Endothelial cell of umbilical vein (primary cell): ENCODE measurements around the gene DLG5. TPM values are rescaled to one million over a fixed set of nuclear protein-coding genes. Genes with fewer than 3 reads are reported as not detected.

Experiments used
- BruUV-seq: library from RNA; stranded (reverse); fragments of 400-500 nt; replicated peaks from 2 replicates; lab custom pipeline; 2021; lab: Mats Ljungman, UMichigan
- CTCF ChIA-PET: fragments of 300-600, 350-600 bp; sonication (Branson Sonifier 250); formaldehyde crosslinking; loops from one replicate; lab custom pipeline; 2021; ENCODE audit warnings: antibody characterized with exemption, inconsistent platforms; lab: Charles Lee
- POLR2A ChIA-PET: fragments of 300-600, 350-600 bp; sonication (Branson Sonifier 250); formaldehyde crosslinking; loops from one replicate; lab custom pipeline; 2021; ENCODE audit warnings: antibody characterized with exemption, inconsistent platforms; lab: Charles Lee
- DNase-seq: peaks from one replicate; pipeline ENCODE4 v3.0.0-alpha.2; 2011; ENCODE audit warnings: low read depth, low spot score
- FAIRE-seq: peaks from 2 replicates; lab custom pipeline; 2011; peaks lifted over from hg19 to GRCh38; lab: Jason Lieb, UNC
- H2AFZ ChIP-seq: 2 replicates; pipeline ENCODE4 v1.6.0; 2012; ENCODE audit warnings: low read depth, low read length, control low read depth, inconsistent platforms
- H3K27ac ChIP-seq: 2 replicates; pipeline ENCODE4 v1.5.1; 2011; ENCODE audit warnings: low read depth, mild to moderate bottlenecking, control low read depth, low read length, moderate library complexity; ENCODE audit not compliant: insufficient read depth
- H3K27me3 ChIP-seq, 2 experiments: 2 replicates each; pipeline versions ENCODE4 v1.6.0 to v1.6.1; 2011; ENCODE audit warnings: low read length in 2 of 2, mixed read lengths in 1 of 2; ENCODE audit not compliant: control insufficient read depth in 2 of 2, insufficient read depth in 2 of 2
- H3K36me3 ChIP-seq, 2 experiments: 2 replicates in 1 of 2; 3 replicates in 1 of 2; pipeline ENCODE4 v1.5.1; 2011; ENCODE audit warnings: low read length in 2 of 2, mild to moderate bottlenecking in 1 of 2, moderate library complexity in 1 of 2; ENCODE audit not compliant: control insufficient read depth in 2 of 2, insufficient read depth in 2 of 2; ENCODE audit errors: extremely low read depth in 1 of 2
- H3K4me1 ChIP-seq: 3 replicates; pipeline ENCODE4 v1.5.1; 2011; ENCODE audit warnings: mild to moderate bottlenecking, low read length; ENCODE audit not compliant: control insufficient read depth, insufficient read depth; ENCODE audit errors: extremely low read depth
- H3K4me2 ChIP-seq: 2 replicates; pipeline ENCODE4 v1.6.1; 2011; ENCODE audit warnings: low read length, control low read depth, mixed read lengths; ENCODE audit not compliant: insufficient read depth
- H3K4me3 ChIP-seq, 3 experiments: fragments of 200-600 bp in 1 of 3; sonication (generic), shearing (Covaris generic) in 1 of 3; replicated peaks in 1 of 3; 2 replicates each; pipeline ENCODE4 v1.5.1; 2011 to 2016; ENCODE audit warnings: control low read depth in 3 of 3, low read length in 3 of 3, mild to moderate bottlenecking in 2 of 3, inconsistent platforms in 1 of 3, low read depth in 1 of 3, moderate library complexity in 1 of 3; ENCODE audit not compliant: insufficient read depth in 1 of 3
- H3K79me2 ChIP-seq: 2 replicates; pipeline ENCODE4 v1.6.0; 2012; ENCODE audit warnings: low read length, inconsistent platforms; ENCODE audit not compliant: control insufficient read depth, insufficient read depth
- H3K9ac ChIP-seq: replicated peaks from 2 replicates; pipeline ENCODE3; 2011; ENCODE audit warnings: low read length, control low read depth; ENCODE audit not compliant: insufficient read depth; ENCODE audit errors: extremely low read depth
- H3K9me1 ChIP-seq: replicated peaks from 3 replicates; pipeline ENCODE4 v1.6.0; 2011; ENCODE audit warnings: mild to moderate bottlenecking, low read length; ENCODE audit not compliant: control insufficient read depth, insufficient read depth; ENCODE audit errors: extremely low read depth
- H3K9me3 ChIP-seq: replicated peaks from 2 replicates; pipeline ENCODE4 v1.5.1; 2012; ENCODE audit warnings: low read length, inconsistent platforms; ENCODE audit not compliant: control insufficient read depth, insufficient read depth
- H4K20me1 ChIP-seq: replicated peaks from 2 replicates; pipeline ENCODE3; 2011; ENCODE audit warnings: mild to moderate bottlenecking, low read length; ENCODE audit not compliant: control insufficient read depth, insufficient read depth; ENCODE audit errors: extremely low read depth
- CTCF ChIP-seq, 2 donors: IDR thresholded peaks; 1 replicate in 1 of 2; 2 replicates in 1 of 2; pipeline ENCODE4 v1.5.1; 2011; ENCODE audit warnings: low read length in 2 of 2, mild to moderate bottlenecking in 2 of 2, moderate library complexity in 2 of 2, control low read depth in 1 of 2, inconsistent platforms in 1 of 2, low read depth in 1 of 2; ENCODE audit not compliant: insufficient read depth in 1 of 2; ENCODE audit errors: extremely low read depth in 1 of 2
- FOS ChIP-seq: IDR thresholded peaks from 2 replicates; pipeline ENCODE4 v1.6.1; 2011; ENCODE audit warnings: mild to moderate bottlenecking, low read length, moderate library complexity, borderline replicate concordance; ENCODE audit not compliant: insufficient read depth
- GATA2 ChIP-seq: IDR thresholded peaks from 2 replicates; pipeline ENCODE4 v1.7.0; 2011; ENCODE audit warnings: low read depth, mild to moderate bottlenecking, moderate library complexity, mixed read lengths, low read length; ENCODE audit not compliant: insufficient read length, insufficient read depth
- JUN ChIP-seq: IDR thresholded peaks from 2 replicates; pipeline ENCODE4 v1.6.1; 2011; ENCODE audit warnings: borderline replicate concordance, low read depth; ENCODE audit not compliant: insufficient read length, insufficient read depth
- dilution Hi-C: fragments of 300-500 bp; cut with MboI; formaldehyde crosslinking; loops from one replicate; pipeline ENCODE4 v1.15.0; 2019; ENCODE audit warnings: low sequenced_read_pairs; ENCODE audit not compliant: extremely low pct_ligation_motif_present
- intact Hi-C: fragments of 100-400 bp; cut with micrococcal nuclease; formaldehyde crosslinking; loops from one replicate; pipeline ENCODE4 v1.10.0; 2022
- polyA plus RNA-seq, 4 experiments: library from polyadenylated mRNA; depleted of rRNA in 3 of 4; stranded (reverse) in 3 of 4; unstranded in 1 of 4; fragments of >200 nt; gene quantifications; 2 replicates each; pipeline versions ENCODE4 v1.2.1 to v1.2.3, GENCODE V29; 2011 to 2012; ENCODE audit warnings: missing spikeins in 1 of 4
- total RNA-seq: library from RNA; stranded (reverse); gene quantifications from 2 replicates; pipeline ENCODE4 v1.2.3, GENCODE V29; 2021

The DLG5 gene
- total and polyA plus RNA-seq, 2 donors (not counting 3 experiments of a cell fraction or from before 2014, with no cell fraction given) = 12.3 to 24.9 TPM

- dilution Hi-C loops = no loop called here
- DNase-seq (peak; percentile 18), FAIRE-seq (peak; percentile 44)
- intact Hi-C loops = loop anchor here (1.0 kb wide), 1 partner anchor 128 kb away; no protein-coding TSS in a partner anchor
- H3K9ac ChIP-seq = no peak overlapping the region
- CTCF ChIA-PET = interaction anchor here (0.6 to 2.9 kb wide), 8 partner anchors 9 to 138 kb away, joined by 3 to 21 read pairs (median 4); no protein-coding TSS in a partner anchor
- no peak overlapping the region for H3K27ac ChIP-seq
- no peaks in the 10 kb centered on the region for H3K9me3 ChIP-seq
- no peak overlapping the region for H3K4me2 ChIP-seq
- H3K4me3 ChIP-seq = no peak overlapping the region
- H2AFZ ChIP-seq = no peak overlapping the region
- no peaks in the 10 kb centered on the region for H3K79me2 ChIP-seq
- BruUV-seq = no TSS peak
- H3K4me1 ChIP-seq = peaks cover 7% of the 10 kb centered on the region
- H3K36me3 ChIP-seq = peaks cover 11 to 19% of the 10 kb centered on the region in 2 experiments
- H3K9me1 ChIP-seq = no peaks in the 10 kb centered on the region
- no peak for TF ChIP-seq FOS
- peak; percentile 11 to 33 for TF ChIP-seq CTCF (IDR thresholded peaks at IDR 0.05; ENCODE audit: extremely low read depth in 1 of 2, insufficient read depth in 1 of 2, low read depth in 1 of 2, low read length in 2 of 2)
- no peaks in the 10 kb centered on the region for H3K27me3 ChIP-seq
- POLR2A ChIA-PET = no interaction called here
- no peaks in the 10 kb centered on the region for H4K20me1 ChIP-seq
These were observed 48.0 kb upstream of the DLG5 start for GRCh38 chr10:77974396-77975074.

GRCh38 chr10:77973276-77973675 is 46.7 kb upstream of the DLG5 start:
- Histone ChIP-seq H3K9me1 (no peaks in the 10 kb centered on the region), H3K9me3 (no peaks in the 10 kb centered on the region), H3K27me3 (no peaks in the 10 kb centered on the region), H3K4me3 (no peak overlapping the region), H2AFZ (no peak overlapping the region), H3K9ac (no peak overlapping the region), H3K27ac (no peak overlapping the region), H3K4me2 (no peak overlapping the region), H4K20me1 (no peaks in the 10 kb centered on the region), H3K36me3 (peaks cover 9 to 12% of the 10 kb centered on the region in 2 experiments), H3K4me1 (peaks cover 7% of the 10 kb centered on the region), H3K79me2 (no peaks in the 10 kb centered on the region)
- intact Hi-C loops = no loop called here
- dilution Hi-C loops = no loop called here
- DNase-seq = no peak
- TF ChIP-seq JUN = no peak
- no peak for TF ChIP-seq GATA2
- TF ChIP-seq CTCF (IDR thresholded peaks at IDR 0.05; ENCODE audit: extremely low read depth in 1 of 2, insufficient read depth in 1 of 2, low read depth in 1 of 2, low read length in 2 of 2) = no peak
- POLR2A ChIA-PET = no interaction called here
- CTCF ChIA-PET = interaction anchor here (1.1 to 2.9 kb wide), 3 partner anchors 11 to 126 kb away, joined by 3 to 21 read pairs (median 8); no protein-coding TSS in a partner anchor
- no peak for FAIRE-seq
- BruUV-seq = no TSS peak
